GM10266 (cell line): Measurements from ENCODE around the gene LYG1.

ENCODE experiments used
- DNase-seq: peaks from one replicate; pipeline ENCODE4 v3.0.0; 2012; ENCODE audit errors: extremely low spot score
- CTCF ChIP-seq: IDR thresholded peaks from 2 replicates; pipeline ENCODE4 v1.5.1; 2012; ENCODE audit warnings: mild to moderate bottlenecking, low read depth; ENCODE audit not compliant: control insufficient read depth, insufficient read depth; ENCODE audit errors: missing control alignments

The LYG1 gene

GRCh38 chr2:99238599-99238998, 62.4 kb downstream of the LYG1 start:
- TF ChIP-seq CTCF, result no peak
- no peak for DNase-seq
